Thyroid gland (tissue), 4 donors: ENCODE results near the gene SMDT1. TPM values are rescaled to one million over a fixed set of nuclear protein-coding genes. Genes with fewer than 3 reads are reported as not detected.

Experiments used
- DNase-seq, 2 donors: peaks; one replicate each; pipeline ENCODE4 v3.0.0-alpha.2; 2019
- H3K27ac ChIP-seq, 3 donors: fragments of 200-600 bp; sonication (generic); 1 replicate in 2 of 3; 2 replicates in 1 of 3; pipeline ENCODE4 v1.5.1; 2016 to 2019; ENCODE audit warnings: mild to moderate bottlenecking in 1 of 3, moderate library complexity in 1 of 3
- H3K27me3 ChIP-seq: fragments of 200-600 bp; sonication (generic); one replicate; pipeline ENCODE4 v1.5.1; 2019
- H3K36me3 ChIP-seq, 2 donors: fragments of 200-600 bp; sonication (generic); one replicate each; pipeline ENCODE4 v1.5.1; 2016 to 2019
- H3K4me1 ChIP-seq, 2 donors: fragments of 200-600 bp; sonication (generic); one replicate each; pipeline ENCODE4 v1.5.1; 2017 to 2019
- H3K4me3 ChIP-seq, 3 donors: fragments of 200-600 bp; sonication (generic); replicated peaks in 1 of 3; 1 replicate in 2 of 3; 2 replicates in 1 of 3; pipeline ENCODE4 v1.5.1; 2016; ENCODE audit warnings: mild to moderate bottlenecking in 1 of 3
- H3K9me3 ChIP-seq: fragments of 200-600 bp; sonication (generic); one replicate; pipeline ENCODE4 v1.5.1; 2017
- POLR2A ChIP-seq, 2 donors: fragments of 450-650 bp; IDR thresholded peaks; one replicate each; pipeline ENCODE4 v1.6.1; 2017; ENCODE audit warnings: antibody characterized with exemption in 2 of 2, mild to moderate bottlenecking in 2 of 2, moderate library complexity in 1 of 2
- WGBS, 2 donors: methylation state at CpG; one replicate each; pipeline ENCODE4 v1.1.5; 2017; 5-methylcytosine and 5-hydroxymethylcytosine counted together
- intact Hi-C: fragments of 100-400 bp; cut with DNase I; formaldehyde crosslinking; loops from one replicate; pipeline ENCODE4 v1.15.1; 2023
- total RNA-seq, 4 donors: library from RNA; depleted of rRNA; stranded (reverse); fragments of >200 nt; gene quantifications; one replicate each; pipeline ENCODE4 v1.2.3, GENCODE V29; 2016
- TF ChIP-seq, protein P1 (sequence below), 6 experiments: fragments of 200-600 bp in 3 of 6; fragments of 450-650 bp in 3 of 6; sonication (generic) in 3 of 6; IDR thresholded peaks; one replicate each; pipeline ENCODE4 v1.5.1; 2016 to 2019; ENCODE audit warnings: antibody characterized with exemption in 6 of 6, mild to moderate bottlenecking in 2 of 6, inconsistent platforms in 1 of 6, moderate library complexity in 1 of 6

Gene SMDT1
- total RNA-seq, 4 donors from 2014 or later = 18.7 to 30.2 (median 22.0) TPM

DNA sequence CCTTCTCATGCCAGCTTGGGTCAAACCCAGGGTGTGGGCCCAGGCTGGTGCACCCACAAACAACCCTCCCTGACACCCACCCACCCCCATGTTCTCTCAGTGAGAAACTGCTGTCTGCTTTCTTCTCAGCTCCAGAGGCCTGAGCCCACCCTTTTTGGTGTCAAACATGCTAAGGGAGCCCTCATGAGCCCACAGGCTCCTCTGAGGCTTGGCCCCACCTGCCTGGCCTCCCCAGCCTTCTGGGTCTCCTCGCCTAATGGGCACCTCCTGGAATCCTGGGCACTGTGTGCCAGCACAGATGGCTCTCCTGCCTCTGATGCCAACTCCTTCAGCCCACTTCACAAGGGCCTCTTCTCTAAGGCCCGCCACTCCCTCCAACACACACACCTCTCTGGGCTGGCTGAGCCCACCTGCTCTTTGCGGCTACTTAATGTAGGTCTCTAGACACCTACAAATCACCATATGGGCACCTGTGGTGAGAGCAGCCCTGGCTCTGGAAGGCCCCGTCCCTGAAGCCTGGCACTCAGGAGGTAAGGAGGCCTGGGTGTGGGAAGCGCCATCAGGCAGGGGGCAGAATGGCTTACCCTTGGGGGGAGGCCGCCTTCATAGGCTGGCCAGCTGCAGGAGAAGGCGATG lies 13.3 kb upstream of the SMDT1 start:
- intact Hi-C loops = no loop called here

GRCh38 chr22:42066937-42067336 lies 12.6 kb upstream of the SMDT1 start:
- H3K27me3 ChIP-seq = no peaks in the 10 kb centered on the region
- 87 to 94% methylated on average over 3 to 9 of the region's 10 CpGs for WGBS, 2 donors
- peaks cover 10 to 17% of the 10 kb centered on the region in 2 donors for H3K4me1 ChIP-seq
- no peak overlapping the region for H3K4me3 ChIP-seq
- intact Hi-C loops = no loop called here
- H3K27ac ChIP-seq = no peak overlapping the region
- TF ChIP-seq, protein P1, sequence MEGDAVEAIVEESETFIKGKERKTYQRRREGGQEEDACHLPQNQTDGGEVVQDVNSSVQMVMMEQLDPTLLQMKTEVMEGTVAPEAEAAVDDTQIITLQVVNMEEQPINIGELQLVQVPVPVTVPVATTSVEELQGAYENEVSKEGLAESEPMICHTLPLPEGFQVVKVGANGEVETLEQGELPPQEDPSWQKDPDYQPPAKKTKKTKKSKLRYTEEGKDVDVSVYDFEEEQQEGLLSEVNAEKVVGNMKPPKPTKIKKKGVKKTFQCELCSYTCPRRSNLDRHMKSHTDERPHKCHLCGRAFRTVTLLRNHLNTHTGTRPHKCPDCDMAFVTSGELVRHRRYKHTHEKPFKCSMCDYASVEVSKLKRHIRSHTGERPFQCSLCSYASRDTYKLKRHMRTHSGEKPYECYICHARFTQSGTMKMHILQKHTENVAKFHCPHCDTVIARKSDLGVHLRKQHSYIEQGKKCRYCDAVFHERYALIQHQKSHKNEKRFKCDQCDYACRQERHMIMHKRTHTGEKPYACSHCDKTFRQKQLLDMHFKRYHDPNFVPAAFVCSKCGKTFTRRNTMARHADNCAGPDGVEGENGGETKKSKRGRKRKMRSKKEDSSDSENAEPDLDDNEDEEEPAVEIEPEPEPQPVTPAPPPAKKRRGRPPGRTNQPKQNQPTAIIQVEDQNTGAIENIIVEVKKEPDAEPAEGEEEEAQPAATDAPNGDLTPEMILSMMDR (IDR thresholded peaks at IDR 0.05) = no peak
- TF ChIP-seq POLR2A (IDR thresholded peaks at IDR 0.05) = no peak
- H3K9me3 ChIP-seq = no peaks in the 10 kb centered on the region
- DNase-seq = no peak
- peaks cover 0 to 8% of the 10 kb centered on the region in 2 donors for H3K36me3 ChIP-seq

More for the DNA sequence above, 13.3 kb upstream of the SMDT1 start:
- no peak overlapping the region for H3K27ac ChIP-seq
- no peaks in the 10 kb centered on the region for H3K27me3 ChIP-seq
- TF ChIP-seq, protein P1 (IDR thresholded peaks at IDR 0.05) = no peak
- TF ChIP-seq POLR2A (IDR thresholded peaks at IDR 0.05) = no peak
- H3K9me3 ChIP-seq = no peaks in the 10 kb centered on the region
- H3K4me3 ChIP-seq = no peak overlapping the region
- peaks cover 5 to 10% of the 10 kb centered on the region in 2 donors for H3K4me1 ChIP-seq
- WGBS, 2 donors = 96 to 98% methylated on average over 5 to 7 of the region's 7 CpGs
- H3K36me3 ChIP-seq = peaks cover 0 to 8% of the 10 kb centered on the region in 2 donors
- DNase-seq = peak in 1 of 2 donors; percentile 10

DNA sequence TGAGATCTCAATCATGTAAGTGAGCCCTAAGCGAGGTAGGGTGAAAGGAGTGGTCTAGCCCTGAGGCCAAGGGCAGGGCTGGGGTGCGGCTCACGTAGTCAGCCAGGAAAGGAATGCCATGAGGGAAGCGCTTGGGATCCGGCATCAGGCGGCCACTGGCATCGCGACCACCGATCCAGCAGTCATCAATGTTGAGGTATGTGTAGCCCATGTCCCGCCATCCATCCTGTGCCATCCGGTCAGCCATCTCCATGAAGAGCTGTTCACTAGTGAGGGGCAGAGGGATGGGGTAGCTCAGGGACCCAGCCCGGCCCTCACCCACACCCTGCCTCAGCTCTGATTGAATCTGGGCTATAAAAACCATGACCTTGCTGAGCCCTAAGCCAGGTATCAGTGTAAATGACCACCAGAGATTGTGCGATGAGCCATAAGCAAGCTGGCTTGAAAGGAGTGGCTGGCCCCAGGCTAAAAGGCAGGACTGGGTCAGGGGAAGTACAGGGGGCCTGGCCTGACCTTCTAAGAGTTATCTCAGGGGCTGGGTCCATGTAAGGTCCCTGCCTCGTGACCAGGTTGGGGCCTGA lies 11.7 kb upstream of the SMDT1 start:
- Histone ChIP-seq H3K27ac (no peak overlapping the region), H3K9me3 (no peaks in the 10 kb centered on the region), H3K4me3 (no peak overlapping the region), H3K36me3 (peaks cover 0 to 8% of the 10 kb centered on the region in 2 donors), H3K4me1 (peaks cover 10 to 17% of the 10 kb centered on the region in 2 donors), H3K27me3 (no peaks in the 10 kb centered on the region)
- no peak for TF ChIP-seq POLR2A (IDR thresholded peaks at IDR 0.05)
- TF ChIP-seq, protein P1 (IDR thresholded peaks at IDR 0.05) = no peak
- intact Hi-C loops = no loop called here
- WGBS, 2 donors = 88 to 91% methylated on average over 14 of the region's 14 CpGs
- no peak for DNase-seq

- intact Hi-C loops = no loop called here
- H3K4me3 ChIP-seq = no peak overlapping the region
- no peak overlapping the region for H3K27ac ChIP-seq
- H3K9me3 ChIP-seq = no peaks in the 10 kb centered on the region
- WGBS, 2 donors = 95 to 98% methylated on average over 4 of the region's 4 CpGs
- H3K36me3 ChIP-seq = peaks cover 0 to 8% of the 10 kb centered on the region in 2 donors
- H3K4me1 ChIP-seq = peaks cover 10 to 17% of the 10 kb centered on the region in 2 donors
- no peak for TF ChIP-seq POLR2A (IDR thresholded peaks at IDR 0.05)
- TF ChIP-seq, protein P1 (IDR thresholded peaks at IDR 0.05) = no peak
- DNase-seq = no peak
- H3K27me3 ChIP-seq = no peaks in the 10 kb centered on the region
These were observed 11.2 kb upstream of the SMDT1 start for GRCh38 chr22:42068291-42068690.
